ENCODE measurements around the gene GPRC5B.

Gene GPRC5B, protein sequence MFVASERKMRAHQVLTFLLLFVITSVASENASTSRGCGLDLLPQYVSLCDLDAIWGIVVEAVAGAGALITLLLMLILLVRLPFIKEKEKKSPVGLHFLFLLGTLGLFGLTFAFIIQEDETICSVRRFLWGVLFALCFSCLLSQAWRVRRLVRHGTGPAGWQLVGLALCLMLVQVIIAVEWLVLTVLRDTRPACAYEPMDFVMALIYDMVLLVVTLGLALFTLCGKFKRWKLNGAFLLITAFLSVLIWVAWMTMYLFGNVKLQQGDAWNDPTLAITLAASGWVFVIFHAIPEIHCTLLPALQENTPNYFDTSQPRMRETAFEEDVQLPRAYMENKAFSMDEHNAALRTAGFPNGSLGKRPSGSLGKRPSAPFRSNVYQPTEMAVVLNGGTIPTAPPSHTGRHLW

DNA sequence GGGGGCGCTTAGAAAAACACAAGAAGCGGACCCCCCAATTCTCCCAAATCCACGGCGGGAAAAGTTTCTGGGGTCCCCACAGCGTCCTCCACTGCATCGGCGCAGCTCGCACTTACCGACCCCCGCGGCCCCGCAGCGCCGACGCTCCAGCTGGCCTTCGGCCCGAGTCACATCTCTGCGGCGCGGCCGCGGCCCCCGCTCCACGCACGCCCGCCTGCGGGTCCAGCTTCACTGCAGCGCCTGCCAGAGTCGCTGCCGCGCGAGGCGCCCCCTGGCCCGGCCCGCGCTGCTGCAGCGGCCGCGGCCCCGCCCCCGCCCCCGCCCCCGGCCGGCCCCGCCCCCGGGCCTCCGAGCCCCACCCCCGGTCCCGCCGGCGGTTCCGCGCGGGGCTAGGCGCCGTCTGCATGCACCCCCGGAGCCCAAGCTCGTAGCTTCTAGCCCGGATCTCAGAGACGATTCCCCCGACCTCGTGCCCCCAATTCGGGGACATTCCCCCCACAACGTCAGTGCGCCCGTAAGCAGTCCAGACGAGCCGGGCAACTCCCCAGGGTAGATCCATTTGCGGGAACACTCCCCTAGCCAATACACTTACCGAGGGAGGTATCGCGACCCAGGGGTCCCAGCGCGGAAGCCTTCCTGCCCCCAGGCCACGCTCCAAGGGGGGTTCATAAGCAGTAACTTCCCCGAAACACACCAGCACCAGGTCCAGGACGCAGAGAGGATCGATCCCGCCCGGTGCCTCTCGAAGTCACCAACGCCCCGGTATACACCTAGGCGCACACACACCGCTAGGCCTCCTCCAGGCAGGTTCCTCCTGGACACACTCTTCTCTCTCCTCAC, at the start of gene GPRC5B:
Gene GPRC5B (minus strand): TSS at position 238 of the 840 bp plus-strand sequence. CDS start 12,003 bp downstream, outside the sequence.
- peak; percentile 58 for DNase-seq (ENCODE audit: insufficient read length, low spot score)
- no peak for FAIRE-seq
- TF ChIP-seq POLR2A (IDR thresholded peaks at IDR 0.05; ENCODE audit: low read depth, low read length) = no peak

DNA sequence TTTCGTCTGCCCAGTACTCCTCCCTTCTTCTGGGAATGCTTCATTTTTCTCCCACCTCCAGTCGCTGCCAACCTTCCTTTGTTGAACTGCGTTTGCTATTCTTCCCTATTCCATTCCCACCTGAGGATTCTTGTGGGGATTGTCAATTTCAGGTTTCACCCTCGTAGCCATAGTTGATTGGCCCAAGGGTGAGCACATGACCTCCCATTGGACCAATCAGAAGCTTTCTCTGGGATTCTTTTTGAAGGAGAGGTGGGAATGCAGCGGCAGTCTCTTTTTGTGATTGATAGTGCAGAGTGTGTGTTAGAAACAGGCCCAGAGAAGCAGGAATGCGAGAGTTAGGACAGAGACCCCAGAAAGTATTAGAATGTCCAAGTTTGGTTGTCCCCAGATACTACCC, 49.1 kb upstream of the GPRC5B start:
- FAIRE-seq (no peak), DNase-seq (ENCODE audit: insufficient read length, low spot score) (no peak)
- no peak for TF ChIP-seq POLR2A (IDR thresholded peaks at IDR 0.05; ENCODE audit: low read depth, low read length)

DNA sequence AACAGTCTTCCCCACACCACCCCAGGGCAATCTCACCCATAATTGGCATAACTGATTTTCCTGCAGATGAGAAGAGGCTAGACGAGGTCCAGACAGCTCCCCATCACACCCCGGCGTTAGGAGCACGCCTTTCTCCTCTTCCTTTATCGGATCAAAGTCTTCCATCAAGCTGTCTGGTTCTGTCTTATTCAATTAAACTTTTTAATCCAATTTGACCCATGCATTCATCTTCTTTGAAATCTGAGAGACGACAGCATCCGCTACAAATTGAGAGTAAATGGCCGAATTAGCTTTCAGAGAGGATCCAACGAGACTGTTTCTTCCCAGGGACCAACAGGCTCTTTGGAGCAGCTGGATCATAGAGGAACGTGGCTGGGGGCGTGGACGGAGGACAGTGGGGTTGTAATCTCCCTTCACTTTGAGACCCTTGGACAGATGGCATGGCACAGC, 44.4 kb upstream of the GPRC5B start:
- no peak for TF ChIP-seq POLR2A (IDR thresholded peaks at IDR 0.05; ENCODE audit: low read depth, low read length)
- FAIRE-seq = no peak
- no peak for DNase-seq (ENCODE audit: insufficient read length, low spot score)

DNA sequence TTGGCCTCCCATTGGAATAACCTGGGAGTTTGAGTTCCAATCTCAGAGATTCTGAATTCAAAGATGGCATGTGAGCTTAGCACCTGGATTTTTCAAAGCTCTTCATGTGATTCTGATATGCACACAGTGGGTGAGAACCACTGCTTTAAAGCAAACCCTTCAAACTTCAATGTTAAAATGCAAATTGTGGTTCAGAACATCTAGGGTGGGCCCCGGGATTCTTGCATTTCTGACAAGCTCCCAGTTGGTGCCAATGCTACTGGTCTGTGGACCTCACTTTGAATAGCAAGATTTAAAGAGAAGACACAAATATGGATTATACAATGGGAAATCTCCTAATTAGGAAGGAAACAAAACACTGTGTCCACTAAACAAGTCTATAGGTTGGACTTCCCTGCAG, 43.8 kb upstream of the GPRC5B start:
- TF ChIP-seq POLR2A (IDR thresholded peaks at IDR 0.05; ENCODE audit: low read depth, low read length) = no peak
- FAIRE-seq (no peak), DNase-seq (ENCODE audit: insufficient read length, low spot score) (no peak)

DNA sequence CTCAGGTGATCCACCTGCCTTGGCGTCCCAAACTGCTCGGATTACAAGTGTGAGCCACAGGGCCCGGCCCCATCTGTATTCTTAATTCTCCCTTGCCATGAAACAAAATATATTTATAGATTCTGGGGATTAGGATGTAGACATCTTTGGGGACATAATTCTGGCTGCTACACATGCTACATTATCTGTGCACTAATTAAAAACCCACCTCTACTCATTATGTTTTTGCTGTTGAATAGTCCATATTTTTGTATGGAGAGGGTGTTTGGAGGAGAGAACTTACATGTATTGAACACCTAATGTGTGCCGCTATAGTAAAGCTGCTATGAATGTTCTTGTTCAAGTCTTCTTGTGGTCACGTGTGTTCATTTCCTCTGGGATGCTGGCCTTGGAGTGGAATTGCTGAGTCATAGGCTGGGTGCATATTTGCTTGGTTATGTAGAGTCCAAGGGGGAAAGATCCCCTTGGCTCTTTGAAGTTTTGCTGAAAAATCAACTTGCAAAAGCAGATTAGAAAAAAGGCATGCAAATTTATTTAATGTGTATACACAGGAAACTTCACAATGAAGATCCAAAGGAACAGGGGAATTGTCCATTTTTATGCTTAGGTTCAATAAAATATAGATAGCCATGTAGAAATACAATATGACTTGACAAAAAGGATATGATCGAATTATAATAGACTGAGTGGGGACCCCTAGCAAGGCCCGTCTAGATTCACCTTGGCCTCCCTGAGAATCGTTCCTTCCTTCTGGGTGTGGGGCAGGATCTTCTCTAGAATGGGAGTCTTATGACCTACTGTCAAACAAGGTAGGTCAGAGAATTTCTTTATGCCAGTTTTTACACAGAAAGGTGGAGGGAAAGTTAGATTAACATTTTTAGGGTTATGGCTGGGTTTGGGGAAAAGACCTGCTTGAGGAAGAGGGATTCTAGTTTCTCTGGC, 42.1 kb upstream of the GPRC5B start:
- TF ChIP-seq POLR2A (IDR thresholded peaks at IDR 0.05; ENCODE audit: low read depth, low read length) = no peak
- peak; percentile 75 for FAIRE-seq

DNA sequence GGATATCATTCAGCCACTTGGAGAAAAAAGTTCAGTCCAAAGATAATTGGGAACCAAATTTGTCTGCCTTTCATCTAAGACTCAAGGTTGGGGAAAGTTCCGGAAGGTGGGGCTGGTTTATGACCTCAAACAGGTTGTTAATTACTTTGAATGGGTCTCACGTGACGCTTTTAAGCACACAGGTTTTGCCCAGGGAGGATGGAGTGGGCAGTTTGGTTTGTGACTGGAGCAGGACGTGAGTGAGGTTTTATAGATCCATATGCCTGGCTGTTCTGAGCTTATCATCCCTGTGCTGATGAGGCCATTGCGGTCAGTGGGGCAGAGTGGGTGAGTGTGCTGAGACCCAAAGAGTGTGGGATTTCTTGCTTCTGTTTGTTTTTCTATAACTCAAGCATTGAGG, 38.7 kb upstream of the GPRC5B start:
- DNase-seq (ENCODE audit: insufficient read length, low spot score) (no peak), FAIRE-seq (no peak)
- no peak for TF ChIP-seq POLR2A (IDR thresholded peaks at IDR 0.05; ENCODE audit: low read depth, low read length)

More for the DNA sequence above, 42.1 kb upstream of the GPRC5B start:
- peak; percentile 19 for DNase-seq (ENCODE audit: insufficient read length, low spot score)

DNA sequence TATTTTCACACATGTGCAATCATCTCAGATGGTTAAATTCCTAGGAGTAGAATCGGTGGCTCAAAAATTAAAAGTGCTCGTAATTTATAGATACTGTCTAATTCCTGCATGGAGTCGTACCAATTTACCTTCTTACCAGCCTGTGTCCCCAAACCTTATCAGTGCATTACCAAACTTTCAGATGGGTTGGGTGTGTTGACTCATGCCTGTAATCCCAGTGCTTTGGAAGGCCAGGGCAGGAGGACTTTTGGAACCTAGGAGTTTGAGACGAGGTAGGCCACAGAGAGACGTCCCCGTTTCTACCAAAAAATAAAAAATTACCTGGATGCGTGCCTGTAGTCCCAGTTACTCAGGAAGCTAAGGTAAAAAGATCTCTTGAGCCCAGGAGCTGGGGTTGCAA, 34.5 kb upstream of the GPRC5B start:
- no peak for DNase-seq (ENCODE audit: insufficient read length, low spot score)
- no peak for TF ChIP-seq POLR2A (IDR thresholded peaks at IDR 0.05; ENCODE audit: low read depth, low read length)
- FAIRE-seq = no peak

GRCh38 chr16:19916064-19916463, 31.4 kb upstream of the GPRC5B start:
- TF ChIP-seq POLR2A (IDR thresholded peaks at IDR 0.05; ENCODE audit: low read depth, low read length) = no peak
- FAIRE-seq (no peak), DNase-seq (ENCODE audit: insufficient read length, low spot score) (no peak)

- TF ChIP-seq POLR2A (IDR thresholded peaks at IDR 0.05; ENCODE audit: low read depth, low read length) = no peak
- no peak for DNase-seq (ENCODE audit: insufficient read length, low spot score)
Measured at GRCh38 chr16:19914877-19915276, 30.2 kb upstream of the GPRC5B start.

DNA sequence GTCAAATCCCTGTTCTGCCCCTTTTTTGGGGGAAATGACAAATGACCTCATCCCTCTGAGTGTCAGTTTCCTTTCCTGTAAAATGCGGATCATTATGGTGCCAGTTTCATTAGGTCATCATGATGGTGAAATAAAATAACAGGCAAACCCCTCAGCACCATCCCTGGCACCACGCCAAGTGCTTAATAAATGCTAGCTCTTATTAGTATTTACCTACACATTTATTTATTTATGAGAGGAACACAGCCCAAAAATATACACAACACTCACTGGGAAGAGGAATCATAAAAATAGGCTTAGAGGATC, 28.6 kb upstream of the GPRC5B start:
- no peak for DNase-seq (ENCODE audit: insufficient read length, low spot score)
- TF ChIP-seq POLR2A (IDR thresholded peaks at IDR 0.05; ENCODE audit: low read depth, low read length) = no peak
- no peak for FAIRE-seq

More at GRCh38 chr16:19914877-19915276, 30.2 kb upstream of the GPRC5B start:
- FAIRE-seq = no peak

DNA sequence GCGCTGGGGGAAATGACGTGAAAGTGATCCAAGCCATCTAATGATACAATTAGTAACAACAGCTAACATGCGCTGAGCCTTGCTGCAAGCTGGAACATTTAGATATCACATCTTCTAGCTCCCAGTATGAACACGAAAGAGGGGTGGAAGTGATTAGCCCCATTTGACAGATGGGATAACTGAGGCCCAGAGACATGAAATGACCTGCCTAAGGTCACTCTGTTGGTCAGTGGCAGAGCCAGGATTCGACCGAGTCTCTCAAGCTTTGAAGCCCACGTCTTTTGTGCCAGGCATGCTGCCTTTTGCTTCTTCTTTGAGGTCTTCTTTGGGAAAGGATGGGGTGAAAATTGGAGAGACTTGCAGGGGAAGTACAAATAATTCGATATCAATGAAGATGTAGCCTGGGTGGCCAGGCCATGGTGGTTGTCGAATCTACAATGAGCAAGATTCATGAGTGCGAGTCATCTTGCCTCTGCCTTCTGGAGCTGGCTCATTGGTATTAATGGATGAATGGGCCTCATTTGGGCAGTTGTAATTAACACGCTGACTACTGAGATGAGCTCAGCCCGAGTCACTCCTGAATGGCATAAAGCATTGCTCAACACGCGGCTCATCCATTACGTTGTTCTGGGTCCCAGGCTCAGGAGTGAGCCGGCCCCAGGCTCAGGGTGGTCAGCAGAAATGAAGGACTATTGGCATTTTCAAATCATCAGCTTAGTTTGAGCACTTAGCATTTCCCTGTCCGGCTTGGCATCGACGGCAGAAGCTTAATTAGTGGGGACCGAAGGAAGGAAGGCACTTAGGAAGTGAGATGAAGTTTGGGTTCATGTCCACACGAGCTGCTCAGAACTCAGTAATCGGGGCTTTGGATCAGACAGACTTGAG, 28.0 kb upstream of the GPRC5B start:
- TF ChIP-seq POLR2A (IDR thresholded peaks at IDR 0.05; ENCODE audit: low read depth, low read length) = no peak
- DNase-seq (ENCODE audit: insufficient read length, low spot score) = no peak
- no peak for FAIRE-seq

GRCh38 chr16:19911747-19912454, 27.3 kb upstream of the GPRC5B start:
- FAIRE-seq (no peak), DNase-seq (ENCODE audit: insufficient read length, low spot score) (no peak)
- TF ChIP-seq POLR2A (IDR thresholded peaks at IDR 0.05; ENCODE audit: low read depth, low read length) = no peak

Measured in H54 (cell line).